ENCODE data around the gene MARCHF10. TPM values are rescaled to one million over a fixed set of nuclear protein-coding genes. Genes with fewer than 3 reads are reported as not detected.

Gene MARCHF10
- total RNA-seq, 1 experiment from 2014 or later = not detected

GRCh38 chr17:62805234-62805633 lies 2.9 kb downstream of the MARCHF10 start (continued):
- TF ChIP-seq ATF3 (IDR thresholded peaks at IDR 0.05) (no peak), EGR1 (IDR thresholded peaks at IDR 0.05; ENCODE audit: low read depth) (no peak)

GRCh38 chr17:62804822-62805221 lies 3.3 kb downstream of the MARCHF10 start:
- no peak overlapping the region for H3K4me3 ChIP-seq (replicated peaks in 1 of 2; ENCODE audit: low read depth in 1 of 2, low read length in 2 of 2)
- no peak overlapping the region for H3K4me2 ChIP-seq (ENCODE audit: low read length)
- peaks cover 3 to 13% of the 10 kb centered on the region in 2 experiments; a peak in 3 of 4 replicates for H3K4me1 ChIP-seq (ENCODE audit: control insufficient read depth in 1 of 2, insufficient read depth in 2 of 2, low read length in 2 of 2)
- TF ChIP-seq ZBTB33 (IDR thresholded peaks at IDR 0.05; ENCODE audit: extremely low read depth, insufficient replicate concordance, low read length) (no peak), JUND (IDR thresholded peaks at IDR 0.05) (no peak), ZFX (IDR thresholded peaks at IDR 0.05) (no peak), FOSL1 (IDR thresholded peaks at IDR 0.05; ENCODE audit: low read depth) (no peak), SIN3A (IDR thresholded peaks at IDR 0.05; ENCODE audit: low read depth) (no peak), MAX (IDR thresholded peaks at IDR 0.05) (no peak), REST (IDR thresholded peaks at IDR 0.05; ENCODE audit: low read depth) (no peak), SP1 (IDR thresholded peaks at IDR 0.05; ENCODE audit: low read depth) (no peak), ATF3 (IDR thresholded peaks at IDR 0.05) (no peak), POLR2AphosphoS5 (IDR thresholded peaks at IDR 0.05; ENCODE audit: low read depth, low read length) (no peak), CEBPB (IDR thresholded peaks at IDR 0.05; ENCODE audit: low read depth) (no peak), SRF (IDR thresholded peaks at IDR 0.05; ENCODE audit: low read depth) (no peak), CBX3 (IDR thresholded peaks at IDR 0.05; ENCODE audit: low read depth) (no peak), ELF1 (IDR thresholded peaks at IDR 0.05; ENCODE audit: borderline replicate concordance, low read depth) (no peak), TCF7L2 (IDR thresholded peaks at IDR 0.05; ENCODE audit: borderline replicate concordance, extremely low read depth, insufficient read depth, insufficient read length) (no peak), EGR1 (IDR thresholded peaks at IDR 0.05; ENCODE audit: low read depth) (no peak), RAD21 (IDR thresholded peaks at IDR 0.05; ENCODE audit: low read depth) (no peak), POLR2A (IDR thresholded peaks at IDR 0.05; ENCODE audit: borderline replicate concordance, extremely low read depth, insufficient read depth, insufficient read length) (no peak), YY1 (IDR thresholded peaks at IDR 0.05; ENCODE audit: extremely low read depth, insufficient replicate concordance, low read depth, low read length) (no peak)
- no peaks in the 10 kb centered on the region for H3K36me3 ChIP-seq (ENCODE audit: control insufficient read depth in 1 of 2, insufficient read depth in 2 of 2, low read length in 2 of 2)
- no peaks in the 10 kb centered on the region for H3K9me2 ChIP-seq (ENCODE audit: insufficient read depth)
- no peaks in the 10 kb centered on the region for H3K27me3 ChIP-seq (ENCODE audit: insufficient read depth, low read length)
- POLR2A ChIA-PET = no interaction called here
- CTCF ChIA-PET = no interaction called here
- no TSS peak for BruUV-seq (replicated peaks)
- no peak overlapping the region for H3K27ac ChIP-seq (ENCODE audit: low read depth, low read length)
- no peak overlapping the region for H2AFZ ChIP-seq (ENCODE audit: low read depth, low read length, poor library complexity, severe bottlenecking)
- DNase-seq (ENCODE audit: low read depth, low spot score) (no peak), ATAC-seq (no peak)
- intact Hi-C loops (cut with micrococcal nuclease) = no loop called here
- no peaks in the 10 kb centered on the region for H4K20me1 ChIP-seq (ENCODE audit: insufficient read depth)
- RAD21 ChIA-PET (ENCODE audit: low non-redundant PET in 1 of 2, low total read pairs in 2 of 2, uncharacterized antibody in 2 of 2, unreplicated experiment in 2 of 2) = no interaction called here
- H3K9me3 ChIP-seq (ENCODE audit: control insufficient read depth in 1 of 2, insufficient read depth in 1 of 2, low read depth in 1 of 2, low read length in 2 of 2) = no peaks in the 10 kb centered on the region
- H3K9ac ChIP-seq (ENCODE audit: low read length) = no peak overlapping the region
- H3K79me2 ChIP-seq (ENCODE audit: insufficient read depth, low read length) = no peaks in the 10 kb centered on the region
